Measurements from ENCODE around the gene MYT1. TPM values are rescaled to one million over a fixed set of nuclear protein-coding genes. Genes with fewer than 3 reads are reported as not detected.
"Not testable (repeated sequence)": the region's sequence is repeated elsewhere in the genome, so short reads cannot be mapped to it uniquely, and the experiment has no call there.

The MYT1 gene
- total and polyA plus RNA-seq, 11 donors, result 0.07 to 0.23 (median 0.09) TPM; not detected in 5

DNA sequence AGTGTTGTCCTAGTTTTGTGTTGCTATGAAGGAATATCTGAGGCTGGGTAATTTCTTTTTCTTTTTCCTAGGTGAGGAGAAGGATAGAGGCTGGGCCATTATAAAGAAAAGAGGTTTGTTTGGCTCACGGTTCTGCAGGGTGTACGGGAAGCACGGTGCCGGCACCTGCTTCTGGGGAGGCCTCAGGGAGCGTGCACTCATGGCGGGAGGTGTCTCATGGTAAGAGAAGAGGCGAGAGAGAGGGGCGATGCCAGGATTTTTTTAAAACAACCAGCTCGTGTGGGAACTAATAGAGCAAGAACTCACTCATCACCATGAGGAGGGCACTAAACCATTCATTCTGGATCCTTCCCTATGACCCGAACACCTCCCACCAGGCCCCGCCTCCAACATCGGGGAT lies 42.7 kb upstream of the MYT1 start:
- Histone ChIP-seq H3K4me3 (no peak overlapping the region), H3K27me3 (peaks cover 0 to 34% (median 14%) of the 10 kb centered on the region in 9 donors), H3K36me3 (no peaks in the 10 kb centered on the region), H3K27ac (no peak overlapping the region), H3K9me3 (no peaks in the 10 kb centered on the region), H3K4me1 (peaks cover 0 to 9% (median 0%) of the 10 kb centered on the region in 12 donors)
- DNase-seq (peak in 4 of 5 donors; percentile 2 to 31 (median 6)), ATAC-seq (no peak)
- intact Hi-C loops (cut with DNase I), result loop anchor here in 8 of 10 donors (2.0 to 10.0 kb wide), 12 partner anchors 34 to 587 kb away; partner anchors contain the start of genes C20orf204 (in 3 of the 8), OPRL1 (in 3 of the 8), LKAAEAR1 (in 2 of the 8) and PRPF6 (in 2 of the 8)
- TF ChIP-seq POLR2A (IDR thresholded peaks at IDR 0.05) (no peak), CTCF (IDR thresholded peaks at IDR 0.05) (no peak)
- WGBS, 4 donors, result 78 to 86% (median 81%) methylated on average over 12 of the region's 12 CpGs

DNA sequence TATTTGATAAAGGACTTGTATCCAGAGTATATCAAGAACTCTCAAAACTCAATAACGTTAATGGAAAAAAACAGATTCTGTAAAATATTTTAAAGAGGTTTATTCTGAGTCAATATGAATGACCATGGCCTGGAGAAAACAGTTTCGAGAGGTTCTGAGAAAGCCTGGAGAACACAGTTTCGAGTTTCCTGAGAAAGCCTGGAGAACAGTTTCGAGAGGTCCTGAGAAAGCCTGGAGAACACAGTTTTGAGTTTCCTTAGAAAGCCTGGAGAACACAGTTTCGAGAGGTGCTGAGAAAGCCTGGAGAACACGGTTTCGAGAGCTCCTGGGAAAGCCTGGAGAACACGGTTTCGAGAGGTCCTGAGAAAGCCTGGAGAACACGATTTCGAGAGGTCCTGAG lies 41.3 kb upstream of the MYT1 start:
- not testable (repeated sequence) for H3K36me3 ChIP-seq, H3K4me3 ChIP-seq, H3K27ac ChIP-seq, H3K4me1 ChIP-seq, ATAC-seq, H3K9me3 ChIP-seq
- WGBS, 4 donors, result 82 to 85% (median 85%) methylated on average over 11 of the region's 11 CpGs
- intact Hi-C loops (cut with DNase I), result loop anchor here in 8 of 10 donors (2.0 to 10.0 kb wide), 10 partner anchors 36 to 588 kb away; partner anchors contain the start of genes C20orf204 (in 3 of the 8), LKAAEAR1 (in 2 of the 8), OPRL1 (in 2 of the 8) and PRPF6 (in 2 of the 8)
- H3K27me3 ChIP-seq, result peaks cover 0 to 34% (median 15%) of the 10 kb centered on the region in 9 donors
- peak in 1 of 5 donors; percentile 12 for DNase-seq

- peak in 1 of 5 donors; percentile 3 for DNase-seq
- not testable (repeated sequence) for H3K4me3 ChIP-seq, H3K4me1 ChIP-seq, H3K36me3 ChIP-seq, H3K27ac ChIP-seq, ATAC-seq, H3K9me3 ChIP-seq
- peaks cover 0 to 36% (median 16%) of the 10 kb centered on the region in 9 donors for H3K27me3 ChIP-seq
- 83 to 90% (median 86%) methylated on average over 11 of the region's 11 CpGs for WGBS, 4 donors
- intact Hi-C loops (cut with DNase I), result loop anchor here in 8 of 10 donors (2.0 to 10.0 kb wide), 10 partner anchors 36 to 589 kb away; partner anchors contain the start of genes C20orf204 (in 3 of the 8), LKAAEAR1 (in 2 of the 8), OPRL1 (in 2 of the 8) and PRPF6 (in 2 of the 8)
Observed at GRCh38 chr20:64123517-64123916, 40.7 kb upstream of the MYT1 start.

- WGBS, 4 donors, result 79 to 83% (median 82%) methylated on average over 11 of the region's 11 CpGs
- intact Hi-C loops (cut with DNase I), result loop anchor here in 2 of 10 donors (10.0 kb wide), 3 partner anchors 124 to 594 kb away; partner anchors contain the start of gene PTK6 (in 1 of the 2)
- H3K27me3 ChIP-seq, result peaks cover 0 to 31% (median 3%) of the 10 kb centered on the region in 9 donors
- H3K27ac ChIP-seq, result no peak overlapping the region
- TF ChIP-seq POLR2A (IDR thresholded peaks at IDR 0.05) (no peak), CTCF (IDR thresholded peaks at IDR 0.05) (no peak)
- ATAC-seq, result no peak
- H3K4me1 ChIP-seq, result no peaks in the 10 kb centered on the region
- no peak overlapping the region for H3K4me3 ChIP-seq
- H3K36me3 ChIP-seq, result no peaks in the 10 kb centered on the region
- H3K9me3 ChIP-seq, result peaks cover 0 to 3% (median 0%) of the 10 kb centered on the region in 12 donors
- DNase-seq, result peak in 3 of 5 donors; percentile 8 to 37 (median 11)
Observed at GRCh38 chr20:64129146-64129782, 35.0 kb upstream of the MYT1 start.

DNA sequence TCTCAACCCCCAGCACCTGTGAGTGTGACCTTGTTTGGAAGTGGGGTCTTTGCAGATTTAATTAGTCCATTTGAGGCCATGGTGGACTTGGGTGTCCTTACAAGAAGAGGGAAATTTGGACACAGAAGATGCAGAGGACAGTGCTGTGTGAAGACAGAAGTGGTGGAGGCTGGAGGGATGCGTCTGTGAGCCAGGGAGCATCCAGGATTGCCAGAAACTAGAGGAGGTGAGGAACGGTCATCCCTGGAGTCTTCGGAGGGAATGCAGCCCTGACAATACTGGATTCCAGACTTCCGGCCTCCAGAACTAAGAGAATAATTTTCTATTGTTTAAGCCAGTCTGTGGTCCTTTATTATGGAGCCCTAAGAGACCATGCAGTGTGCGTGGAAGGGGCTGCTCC lies 34.0 kb upstream of the MYT1 start:
- 54 to 62% (median 56%) methylated on average over 5 of the region's 5 CpGs for WGBS, 4 donors
- Histone ChIP-seq H3K27me3 (peaks cover 0 to 23% (median 0%) of the 10 kb centered on the region in 9 donors), H3K4me3 (no peak overlapping the region), H3K9me3 (peaks cover 0 to 3% (median 0%) of the 10 kb centered on the region in 12 donors), H3K36me3 (no peaks in the 10 kb centered on the region), H3K4me1 (no peaks in the 10 kb centered on the region), H3K27ac (no peak overlapping the region)
- ATAC-seq (no peak), DNase-seq (peak in 2 of 5 donors; percentile 3 to 4)
- TF ChIP-seq CTCF (IDR thresholded peaks at IDR 0.05), result no peak
- TF ChIP-seq POLR2A (IDR thresholded peaks at IDR 0.05), result no peak
- intact Hi-C loops (cut with DNase I), result no loop called here
